Progenitor cell of endocrine pancreas (in vitro differentiated cells): ENCODE measurements around the gene DSN1. TPM values are rescaled to one million over a fixed set of nuclear protein-coding genes. Genes with fewer than 3 reads are reported as not detected.

ENCODE experiments used
- DNase-seq: peaks from one replicate; pipeline ENCODE4 v3.0.0; 2021; ENCODE audit warnings: low spot score; ENCODE audit not compliant: unreplicated experiment
- H3K27ac Mint-ChIP-seq: 2 replicates; pipeline ENCODE4 v1.8.0; 2021; ENCODE audit warnings: mild to moderate bottlenecking, moderate library complexity, mixed read lengths
- H3K27me3 Mint-ChIP-seq: 2 replicates; pipeline ENCODE4 v1.8.0; 2021; ENCODE audit warnings: mixed read lengths
- H3K36me3 Mint-ChIP-seq: 2 replicates; pipeline ENCODE4 v1.8.0; 2022; ENCODE audit warnings: mixed read lengths; ENCODE audit not compliant: insufficient read depth
- H3K4me1 Mint-ChIP-seq: 2 replicates; pipeline ENCODE4 v1.8.0; 2021; ENCODE audit warnings: low read depth, mixed read lengths
- H3K4me3 Mint-ChIP-seq: 2 replicates; pipeline ENCODE4 v1.8.0; 2021; ENCODE audit warnings: low read depth, mild to moderate bottlenecking, moderate library complexity, mixed read lengths
- H3K9me3 Mint-ChIP-seq: 2 replicates; pipeline ENCODE4 v1.8.0; 2021; ENCODE audit warnings: low read depth, mixed read lengths
- total RNA-seq: library from RNA; stranded (reverse); gene quantifications from 2 replicates; pipeline ENCODE4 v1.2.1, GENCODE V29; 2021
- TF ChIP-seq, protein P1 (sequence below): fragments of 200-600 bp; sonication (generic); IDR thresholded peaks from one replicate; pipeline ENCODE4 v1.5.0; 2021; ENCODE audit warnings: antibody characterized with exemption, mild to moderate bottlenecking; ENCODE audit not compliant: unreplicated experiment

DSN1 gene
- total RNA-seq, 1 donor from 2014 or later, result 17.5 TPM

DNA sequence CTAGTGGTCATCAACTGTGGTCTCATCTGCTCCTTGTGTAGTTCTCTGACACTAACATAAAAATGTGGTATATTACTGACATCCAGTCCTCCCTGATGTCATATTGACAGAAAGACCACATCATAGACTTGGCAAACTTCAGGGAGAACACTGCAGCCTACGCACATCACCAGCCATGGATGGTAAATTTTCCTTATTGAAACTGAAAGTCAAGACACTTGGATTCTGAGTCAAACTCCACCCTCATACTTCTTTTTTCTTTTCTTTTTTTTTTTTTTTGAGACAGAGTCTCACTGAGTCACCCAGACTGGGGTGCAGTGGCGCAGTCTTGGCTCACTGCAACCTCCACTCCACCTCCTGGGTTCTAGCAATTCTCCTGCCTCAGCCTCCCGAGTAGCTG is 53.1 kb downstream of the DSN1 start:
- Mint-ChIP-seq H3K4me3 (no peak overlapping the region), H3K27me3 (no peaks in the 10 kb centered on the region), H3K9me3 (no peaks in the 10 kb centered on the region), H3K4me1 (no peaks in the 10 kb centered on the region), H3K27ac (no peak overlapping the region), H3K36me3 (peaks cover 6% of the 10 kb centered on the region)
- TF ChIP-seq, protein P1, sequence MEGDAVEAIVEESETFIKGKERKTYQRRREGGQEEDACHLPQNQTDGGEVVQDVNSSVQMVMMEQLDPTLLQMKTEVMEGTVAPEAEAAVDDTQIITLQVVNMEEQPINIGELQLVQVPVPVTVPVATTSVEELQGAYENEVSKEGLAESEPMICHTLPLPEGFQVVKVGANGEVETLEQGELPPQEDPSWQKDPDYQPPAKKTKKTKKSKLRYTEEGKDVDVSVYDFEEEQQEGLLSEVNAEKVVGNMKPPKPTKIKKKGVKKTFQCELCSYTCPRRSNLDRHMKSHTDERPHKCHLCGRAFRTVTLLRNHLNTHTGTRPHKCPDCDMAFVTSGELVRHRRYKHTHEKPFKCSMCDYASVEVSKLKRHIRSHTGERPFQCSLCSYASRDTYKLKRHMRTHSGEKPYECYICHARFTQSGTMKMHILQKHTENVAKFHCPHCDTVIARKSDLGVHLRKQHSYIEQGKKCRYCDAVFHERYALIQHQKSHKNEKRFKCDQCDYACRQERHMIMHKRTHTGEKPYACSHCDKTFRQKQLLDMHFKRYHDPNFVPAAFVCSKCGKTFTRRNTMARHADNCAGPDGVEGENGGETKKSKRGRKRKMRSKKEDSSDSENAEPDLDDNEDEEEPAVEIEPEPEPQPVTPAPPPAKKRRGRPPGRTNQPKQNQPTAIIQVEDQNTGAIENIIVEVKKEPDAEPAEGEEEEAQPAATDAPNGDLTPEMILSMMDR, result no peak
- no peak for DNase-seq

DNA sequence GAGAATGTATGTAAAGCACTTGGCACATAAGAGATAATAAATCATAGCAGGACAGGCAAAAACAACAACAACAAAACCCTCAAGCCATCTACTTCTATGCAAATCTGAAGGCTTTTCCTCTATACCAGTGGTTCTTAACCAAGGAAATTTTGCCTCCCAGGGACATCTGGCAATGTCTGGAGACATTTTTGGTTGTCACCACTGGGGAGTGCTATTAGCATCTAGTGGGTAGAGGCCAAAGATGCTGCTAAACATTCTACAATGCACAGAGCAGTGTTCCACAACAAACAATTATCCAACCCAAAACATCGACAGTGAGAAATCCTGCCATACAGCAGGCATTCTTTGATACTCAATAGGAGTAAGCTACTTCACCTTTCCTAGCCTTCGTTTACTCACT is 55.9 kb downstream of the DSN1 start:
- no peak overlapping the region for H3K27ac Mint-ChIP-seq
- H3K4me1 Mint-ChIP-seq, result peaks cover 6% of the 10 kb centered on the region
- DNase-seq, result no peak
- peaks cover 6% of the 10 kb centered on the region for H3K36me3 Mint-ChIP-seq
- H3K27me3 Mint-ChIP-seq, result no peaks in the 10 kb centered on the region
- H3K4me3 Mint-ChIP-seq, result no peak overlapping the region
- no peaks in the 10 kb centered on the region for H3K9me3 Mint-ChIP-seq
- TF ChIP-seq, protein P1, result no peak

DNA sequence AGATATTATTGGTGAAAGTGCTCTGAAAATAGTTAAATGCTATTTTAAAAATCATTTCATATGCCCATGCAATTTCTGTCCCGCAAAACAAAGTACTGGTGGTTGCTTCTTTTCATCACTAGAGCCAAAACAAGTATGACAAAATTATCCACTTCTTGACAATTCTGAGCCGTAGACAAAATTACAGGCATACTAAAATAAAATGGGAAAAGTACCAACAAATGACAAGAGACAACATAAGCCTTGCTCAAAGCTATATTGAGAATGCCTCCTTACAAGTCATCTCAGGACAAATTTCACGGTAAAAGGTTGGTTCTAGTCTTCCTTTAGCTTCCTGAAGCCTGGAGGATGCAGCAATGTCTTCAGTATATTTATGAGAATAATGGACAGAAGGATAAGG is 56.5 kb downstream of the DSN1 start:
- Mint-ChIP-seq H3K9me3 (no peaks in the 10 kb centered on the region), H3K27me3 (no peaks in the 10 kb centered on the region), H3K36me3 (peaks cover 6% of the 10 kb centered on the region), H3K27ac (no peak overlapping the region), H3K4me3 (no peak overlapping the region), H3K4me1 (peaks cover 6% of the 10 kb centered on the region)
- TF ChIP-seq, protein P1, result no peak
- no peak for DNase-seq

DNA sequence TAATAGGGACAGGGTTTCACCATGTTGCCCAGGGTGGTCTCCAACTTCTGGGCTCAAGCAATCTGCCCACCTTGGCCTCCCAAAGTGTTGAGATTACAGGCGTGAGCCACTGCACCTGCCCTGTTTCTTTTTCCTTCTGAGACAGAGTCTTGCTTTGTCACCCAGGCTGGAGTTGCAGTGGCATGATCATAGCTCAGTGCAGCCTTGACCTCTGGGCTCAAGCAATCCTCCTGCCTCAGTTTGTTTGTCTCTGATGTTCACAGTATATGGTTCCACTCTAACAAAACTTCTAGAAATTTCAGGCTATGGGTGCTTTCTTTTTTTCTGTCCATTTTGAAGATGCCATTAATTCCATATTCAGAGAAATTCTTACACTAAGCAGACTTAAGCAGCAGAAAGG is 60.8 kb downstream of the DSN1 start:
- Mint-ChIP-seq H3K4me3 (no peak overlapping the region), H3K36me3 (peaks cover 2% of the 10 kb centered on the region), H3K27me3 (no peaks in the 10 kb centered on the region), H3K4me1 (peaks cover 6% of the 10 kb centered on the region), H3K27ac (no peak overlapping the region), H3K9me3 (no peaks in the 10 kb centered on the region)
- TF ChIP-seq, protein P1, result no peak
- DNase-seq, result no peak

DNA sequence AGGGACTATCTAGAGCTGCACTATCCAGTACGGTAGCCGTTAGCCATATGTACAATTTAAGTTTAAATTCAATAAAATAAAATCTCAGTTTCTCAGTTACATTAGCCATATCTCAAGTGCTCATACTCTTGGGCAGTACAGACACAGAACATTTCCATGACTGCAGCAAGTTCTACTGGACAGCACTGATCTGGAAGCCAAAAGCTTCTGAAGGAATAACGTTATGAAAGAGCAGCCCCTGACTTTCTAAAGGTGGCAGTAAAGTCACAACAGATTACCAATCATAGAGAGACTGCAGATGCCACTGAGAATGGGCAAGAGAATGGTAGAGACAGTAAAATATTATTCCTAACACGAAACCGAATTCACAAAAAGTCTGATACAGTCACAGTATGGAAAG is 64.4 kb downstream of the DSN1 start:
- no peaks in the 10 kb centered on the region for H3K36me3 Mint-ChIP-seq
- H3K27me3 Mint-ChIP-seq, result no peaks in the 10 kb centered on the region
- no peaks in the 10 kb centered on the region for H3K9me3 Mint-ChIP-seq
- peaks cover 6% of the 10 kb centered on the region for H3K4me1 Mint-ChIP-seq
- no peak for DNase-seq
- no peak overlapping the region for H3K4me3 Mint-ChIP-seq
- TF ChIP-seq, protein P1, result no peak
- no peak overlapping the region for H3K27ac Mint-ChIP-seq
